AG08395 (cell line): ENCODE measurements around the gene NDNF.

Source experiments
- DNase-seq: peaks from one replicate; pipeline ENCODE4 v3.0.0; 2012; ENCODE audit warnings: mixed read lengths, low spot score

NDNF gene

GRCh38 chr4:121014544-121014943 is 57.8 kb downstream of the NDNF start:
- no peak for DNase-seq

GRCh38 chr4:121011780-121012340 is 60.5 kb downstream of the NDNF start:
- DNase-seq: no peak

GRCh38 chr4:121011138-121011537 is 61.2 kb downstream of the NDNF start:
- no peak for DNase-seq

- no peak for DNase-seq
These were observed 62.5 kb downstream of the NDNF start for GRCh38 chr4:121009578-121010478.

- DNase-seq: no peak
These were observed 64.7 kb downstream of the NDNF start for GRCh38 chr4:121007660-121008059.

- no peak for DNase-seq
These were observed 68.5 kb downstream of the NDNF start for GRCh38 chr4:121003863-121004262.

DNA sequence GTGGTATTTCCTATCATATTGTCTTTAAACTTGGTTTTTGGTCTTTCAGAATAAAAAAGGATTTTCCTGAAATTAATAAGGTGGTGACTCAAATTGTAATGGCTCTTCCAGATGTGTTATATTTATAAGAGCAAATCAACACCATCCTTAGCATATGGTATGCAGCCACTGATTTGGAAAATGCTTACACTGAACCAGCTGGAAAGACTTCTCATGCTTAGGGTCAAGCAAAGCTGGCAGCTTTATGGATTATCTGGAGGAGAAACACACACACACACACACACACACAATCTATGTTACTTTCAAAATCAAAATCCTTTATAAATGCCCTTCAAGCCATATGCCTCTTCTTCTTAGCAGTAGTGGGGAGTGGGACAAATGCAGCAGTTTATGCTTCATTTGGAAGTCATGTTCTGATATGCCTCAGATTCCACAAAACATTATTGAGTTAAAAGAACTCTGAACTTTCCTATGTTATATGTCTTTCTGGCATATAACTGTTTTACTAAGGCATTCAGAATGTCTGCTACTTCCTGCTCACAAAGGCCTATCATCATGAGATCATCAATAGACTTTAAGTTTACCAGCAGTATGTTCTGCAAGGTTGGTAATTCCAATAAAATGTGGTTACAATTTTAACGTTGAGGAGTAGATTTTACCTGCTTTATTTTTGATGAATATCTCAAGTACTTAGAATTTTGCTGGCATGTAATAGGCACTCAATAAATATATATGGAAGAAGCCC is 76.9 kb downstream of the NDNF start:
- DNase-seq: no peak

- DNase-seq: no peak
These were observed 77.8 kb downstream of the NDNF start for GRCh38 chr4:120994521-120994920.

GRCh38 chr4:120991885-120992284 is 80.5 kb downstream of the NDNF start:
- DNase-seq: no peak

DNA sequence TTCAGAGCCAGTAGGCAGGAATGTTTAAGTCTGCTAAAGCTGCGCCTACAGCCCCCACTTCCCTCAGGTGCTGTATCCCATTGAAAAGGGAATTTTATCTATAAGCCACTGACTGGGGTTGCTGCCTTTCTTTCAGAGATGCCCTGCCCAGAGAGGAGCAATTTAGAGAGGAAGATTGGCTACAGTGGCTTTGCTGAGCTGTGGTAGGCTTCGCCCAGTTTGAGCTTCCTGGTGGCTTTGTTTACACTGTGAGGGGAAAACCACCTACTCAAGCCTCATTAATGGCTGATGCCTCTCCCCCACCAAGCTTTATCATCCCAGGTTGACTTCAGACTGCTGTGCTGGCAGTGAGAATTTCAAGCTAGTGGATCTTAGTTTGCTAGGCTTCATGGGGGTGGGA is 82.1 kb downstream of the NDNF start:
- DNase-seq: no peak
